HG03139 (cell line): ENCODE data around the gene PANX1.

ENCODE experiments used
- ATAC-seq: cut with Tn5 transposase; IDR thresholded peaks from one replicate; pipeline ENCODE4 v1.9.1; 2021; ENCODE audit not compliant: unreplicated experiment

The PANX1 gene

GRCh38 chr11:94129512-94130297, 1.1 kb downstream of the PANX1 start:
- no peak for ATAC-seq

GRCh38 chr11:94130298-94131046, 1.8 kb downstream of the PANX1 start:
- ATAC-seq: no peak

- ATAC-seq: no peak
Measured at GRCh38 chr11:94131047-94131717, 2.5 kb downstream of the PANX1 start.

- no peak for ATAC-seq
Measured at GRCh38 chr11:94131718-94132115, 3.1 kb downstream of the PANX1 start.

- no peak for ATAC-seq
Measured at GRCh38 chr11:94132152-94132558, 3.5 kb downstream of the PANX1 start.

- ATAC-seq: no peak
Measured at GRCh38 chr11:94132823-94133408, 4.3 kb downstream of the PANX1 start.

- ATAC-seq: no peak
Measured at GRCh38 chr11:94133752-94134151, 5.1 kb downstream of the PANX1 start.

- ATAC-seq: no peak
Measured at GRCh38 chr11:94134651-94135512, 6.2 kb downstream of the PANX1 start.

- no peak for ATAC-seq
Measured at GRCh38 chr11:94139416-94139815, 10.8 kb downstream of the PANX1 start.

- ATAC-seq: no peak
Measured at GRCh38 chr11:94140154-94140655, 11.6 kb downstream of the PANX1 start.

GRCh38 chr11:94141511-94142307, 13.1 kb downstream of the PANX1 start:
- ATAC-seq: no peak

GRCh38 chr11:94142308-94143281, 14.0 kb downstream of the PANX1 start:
- no peak for ATAC-seq

- ATAC-seq: no peak
Measured at GRCh38 chr11:94144216-94144615, 15.6 kb downstream of the PANX1 start.

GRCh38 chr11:94144664-94145063, 16.0 kb downstream of the PANX1 start:
- no peak for ATAC-seq

- no peak for ATAC-seq
Measured at GRCh38 chr11:94145431-94145830, 16.8 kb downstream of the PANX1 start.

GRCh38 chr11:94145916-94146315, 17.3 kb downstream of the PANX1 start:
- no peak for ATAC-seq

GRCh38 chr11:94147433-94147845, 18.8 kb downstream of the PANX1 start:
- no peak for ATAC-seq

GRCh38 chr11:94148189-94148588, 19.5 kb downstream of the PANX1 start:
- no peak for ATAC-seq
